ENCODE results near the gene XAB2.

The XAB2 gene

DNA sequence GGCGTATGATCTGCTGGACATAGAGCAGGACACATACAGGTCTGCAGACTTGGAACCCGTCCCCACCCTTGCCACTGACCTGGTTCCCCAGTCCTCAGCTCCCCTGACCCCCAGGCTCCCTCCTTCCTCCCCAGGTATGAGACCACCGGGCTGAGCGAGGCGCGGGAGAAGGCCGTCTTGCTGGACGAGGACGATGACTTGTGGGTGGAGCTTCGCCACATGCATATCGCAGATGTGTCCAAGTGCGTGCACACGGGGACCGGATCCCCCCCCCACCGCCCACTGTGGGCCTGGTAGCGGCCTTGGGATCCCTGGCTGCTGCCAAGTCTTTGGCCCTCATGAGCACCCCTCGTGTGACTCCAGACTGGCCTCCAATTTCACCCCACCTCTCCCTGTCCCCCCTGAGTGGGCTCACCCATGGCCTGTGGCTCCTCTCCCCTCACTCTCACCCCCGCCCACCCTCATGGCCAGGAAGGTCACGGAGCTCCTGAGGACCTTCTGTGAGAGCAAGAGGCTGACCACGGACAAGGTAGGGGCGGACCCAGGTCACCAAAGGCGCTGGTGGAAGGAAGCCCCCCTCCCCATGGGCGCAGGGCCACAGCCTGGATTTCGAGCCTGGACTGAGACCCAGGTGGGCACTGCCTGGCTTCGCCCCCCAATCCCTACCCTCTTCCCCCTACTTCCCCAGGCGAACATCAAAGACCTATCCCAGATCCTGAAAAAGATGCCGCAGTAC, 13.1 kb upstream of the XAB2 start (continued):
- TF ChIP-seq, protein P1, sequence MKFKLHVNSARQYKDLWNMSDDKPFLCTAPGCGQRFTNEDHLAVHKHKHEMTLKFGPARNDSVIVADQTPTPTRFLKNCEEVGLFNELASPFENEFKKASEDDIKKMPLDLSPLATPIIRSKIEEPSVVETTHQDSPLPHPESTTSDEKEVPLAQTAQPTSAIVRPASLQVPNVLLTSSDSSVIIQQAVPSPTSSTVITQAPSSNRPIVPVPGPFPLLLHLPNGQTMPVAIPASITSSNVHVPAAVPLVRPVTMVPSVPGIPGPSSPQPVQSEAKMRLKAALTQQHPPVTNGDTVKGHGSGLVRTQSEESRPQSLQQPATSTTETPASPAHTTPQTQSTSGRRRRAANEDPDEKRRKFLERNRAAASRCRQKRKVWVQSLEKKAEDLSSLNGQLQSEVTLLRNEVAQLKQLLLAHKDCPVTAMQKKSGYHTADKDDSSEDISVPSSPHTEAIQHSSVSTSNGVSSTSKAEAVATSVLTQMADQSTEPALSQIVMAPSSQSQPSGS (tag by site-specific recombination; IDR thresholded peaks at IDR 0.05; ENCODE audit: low read depth) = no peak
- no peak for TF ChIP-seq ZNF701 (tag by site-specific recombination; IDR thresholded peaks at IDR 0.05)
- no peak for TF ChIP-seq ZNF350 (tag by site-specific recombination; IDR thresholded peaks at IDR 0.05)

GRCh38 chr19:7641290-7642276, 12.2 kb upstream of the XAB2 start:
- no peaks in the 10 kb centered on the region for H3K9me3 ChIP-seq (ENCODE audit: control insufficient read depth, insufficient read depth, low read depth, low read length)
- TF ChIP-seq MYNN (tag by site-specific recombination; IDR thresholded peaks at IDR 0.05; ENCODE audit: borderline replicate concordance) = no peak
- TF ChIP-seq ZNF785 (tag by site-specific recombination; IDR thresholded peaks at IDR 0.05) = no peak
- no peak for TF ChIP-seq ZNF548 (tag by site-specific recombination; IDR thresholded peaks at IDR 0.05)
- TF ChIP-seq ZNF175 (tag by site-specific recombination; IDR thresholded peaks at IDR 0.05) = no peak
- no peak for TF ChIP-seq ZNF510 (tag by site-specific recombination; IDR thresholded peaks at IDR 0.05; ENCODE audit: insufficient replicate concordance)
- no peak for TF ChIP-seq ZNF629 (tag by site-specific recombination; IDR thresholded peaks at IDR 0.05)
- no peak for TF ChIP-seq ZNF514 (tag by site-specific recombination; IDR thresholded peaks at IDR 0.05)
- H3K4me3 ChIP-seq (ENCODE audit: low read depth, low read length) = no peak overlapping the region
- H3K4me1 ChIP-seq (ENCODE audit: control insufficient read depth, insufficient read depth, low read length) = no peaks in the 10 kb centered on the region
- H3K36me3 ChIP-seq (ENCODE audit: control insufficient read depth in 2 of 2, insufficient read depth in 1 of 2, low read length in 2 of 2) = peaks cover 7 to 17% of the 10 kb centered on the region in 2 experiments; a peak in 2 of 3 replicates
- ChIA-PET POLR2A (interaction anchor here (0.5 to 0.6 kb wide), 2 partner anchors 22 to 76 kb away, joined by 3 to 5 read pairs; no protein-coding TSS in a partner anchor), CTCF (interaction anchor here (0.6 to 1.3 kb wide), 6 partner anchors 11 to 542 kb away, joined by 3 to 5 read pairs (median 4); no protein-coding TSS in a partner anchor)
- H3K27ac ChIP-seq (ENCODE audit: extremely low read depth, low read depth, low read length) = no peak overlapping the region

- Histone ChIP-seq H3K27ac (ENCODE audit: extremely low read depth, low read depth, low read length) (no peak overlapping the region), H3K36me3 (ENCODE audit: control insufficient read depth in 2 of 2, insufficient read depth in 1 of 2, low read length in 2 of 2) (peaks cover 7 to 17% of the 10 kb centered on the region in 2 experiments; a peak in 2 of 3 replicates), H3K4me3 (ENCODE audit: low read depth, low read length) (no peak overlapping the region), H3K9me3 (ENCODE audit: control insufficient read depth, insufficient read depth, low read depth, low read length) (no peaks in the 10 kb centered on the region), H3K4me1 (ENCODE audit: control insufficient read depth, insufficient read depth, low read length) (no peaks in the 10 kb centered on the region)
- TF ChIP-seq ZBTB1 (tag by site-specific recombination; IDR thresholded peaks at IDR 0.05) = no peak
- no peak for TF ChIP-seq ZNF423 (tag by site-specific recombination; IDR thresholded peaks at IDR 0.05)
- TF ChIP-seq ZNF660 (tag by site-specific recombination; IDR thresholded peaks at IDR 0.05) = no peak
- no peak for TF ChIP-seq ZNF146 (tag by site-specific recombination; IDR thresholded peaks at IDR 0.05)
- no peak for TF ChIP-seq ZSCAN23 (tag by site-specific recombination; IDR thresholded peaks at IDR 0.05)
- TF ChIP-seq ZSCAN30 (tag by site-specific recombination; IDR thresholded peaks at IDR 0.05) = no peak
- no peak for TF ChIP-seq ZNF626 (tag by site-specific recombination; IDR thresholded peaks at IDR 0.05)
- TF ChIP-seq, protein P2, sequence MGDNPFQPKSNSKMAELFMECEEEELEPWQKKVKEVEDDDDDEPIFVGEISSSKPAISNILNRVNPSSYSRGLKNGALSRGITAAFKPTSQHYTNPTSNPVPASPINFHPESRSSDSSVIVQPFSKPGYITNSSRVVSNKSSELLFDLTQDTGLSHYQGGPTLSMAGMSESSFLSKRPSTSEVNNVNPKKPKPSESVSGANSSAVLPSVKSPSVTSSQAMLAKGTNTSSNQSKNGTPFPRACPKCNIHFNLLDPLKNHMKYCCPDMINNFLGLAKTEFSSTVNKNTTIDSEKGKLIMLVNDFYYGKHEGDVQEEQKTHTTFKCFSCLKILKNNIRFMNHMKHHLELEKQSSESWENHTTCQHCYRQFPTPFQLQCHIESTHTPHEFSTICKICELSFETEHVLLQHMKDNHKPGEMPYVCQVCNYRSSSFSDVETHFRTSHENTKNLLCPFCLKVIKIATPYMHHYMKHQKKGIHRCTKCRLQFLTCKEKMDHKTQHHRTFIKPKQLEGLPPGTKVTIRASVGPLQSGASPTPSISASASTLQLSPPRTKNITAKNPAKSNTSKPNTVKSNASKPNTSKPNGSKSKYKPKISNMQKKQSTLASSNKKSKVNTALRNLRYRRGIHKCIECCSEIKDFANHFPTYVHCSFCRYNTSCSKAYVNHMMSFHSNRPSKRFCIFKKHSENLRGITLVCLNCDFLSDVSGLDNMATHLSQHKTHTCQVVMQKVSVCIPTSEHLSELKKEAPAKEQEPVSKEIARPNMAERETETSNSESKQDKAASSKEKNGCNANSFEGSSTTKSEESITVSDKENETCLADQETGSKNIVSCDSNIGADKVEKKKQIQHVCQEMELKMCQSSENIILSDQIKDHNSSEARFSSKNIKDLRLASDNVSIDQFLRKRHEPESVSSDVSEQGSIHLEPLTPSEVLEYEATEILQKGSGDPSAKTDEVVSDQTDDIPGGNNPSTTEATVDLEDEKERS (tag by site-specific recombination; IDR thresholded peaks at IDR 0.05) = no peak
- no peak for TF ChIP-seq ZNF645 (tag by site-specific recombination; IDR thresholded peaks at IDR 0.05)
- no peak for TF ChIP-seq ZNF10 (tag by site-specific recombination; IDR thresholded peaks at IDR 0.05)
- no peak for TF ChIP-seq ZNF677 (tag by site-specific recombination; IDR thresholded peaks at IDR 0.05)
- TF ChIP-seq, protein P3, sequence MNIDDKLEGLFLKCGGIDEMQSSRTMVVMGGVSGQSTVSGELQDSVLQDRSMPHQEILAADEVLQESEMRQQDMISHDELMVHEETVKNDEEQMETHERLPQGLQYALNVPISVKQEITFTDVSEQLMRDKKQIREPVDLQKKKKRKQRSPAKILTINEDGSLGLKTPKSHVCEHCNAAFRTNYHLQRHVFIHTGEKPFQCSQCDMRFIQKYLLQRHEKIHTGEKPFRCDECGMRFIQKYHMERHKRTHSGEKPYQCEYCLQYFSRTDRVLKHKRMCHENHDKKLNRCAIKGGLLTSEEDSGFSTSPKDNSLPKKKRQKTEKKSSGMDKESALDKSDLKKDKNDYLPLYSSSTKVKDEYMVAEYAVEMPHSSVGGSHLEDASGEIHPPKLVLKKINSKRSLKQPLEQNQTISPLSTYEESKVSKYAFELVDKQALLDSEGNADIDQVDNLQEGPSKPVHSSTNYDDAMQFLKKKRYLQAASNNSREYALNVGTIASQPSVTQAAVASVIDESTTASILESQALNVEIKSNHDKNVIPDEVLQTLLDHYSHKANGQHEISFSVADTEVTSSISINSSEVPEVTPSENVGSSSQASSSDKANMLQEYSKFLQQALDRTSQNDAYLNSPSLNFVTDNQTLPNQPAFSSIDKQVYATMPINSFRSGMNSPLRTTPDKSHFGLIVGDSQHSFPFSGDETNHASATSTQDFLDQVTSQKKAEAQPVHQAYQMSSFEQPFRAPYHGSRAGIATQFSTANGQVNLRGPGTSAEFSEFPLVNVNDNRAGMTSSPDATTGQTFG (tag by site-specific recombination; IDR thresholded peaks at IDR 0.05; ENCODE audit: borderline replicate concordance) = no peak
- ChIA-PET CTCF (interaction anchor here (0.6 to 0.9 kb wide), 3 partner anchors 39 to 72 kb away, joined by 3 to 4 read pairs (median 3); no protein-coding TSS in a partner anchor), POLR2A (interaction anchor here (0.6 kb wide), 1 partner anchor 22 kb away, joined by 3 read pairs; no protein-coding TSS in a partner anchor)
Measured at GRCh38 chr19:7640803-7641202, 11.5 kb upstream of the XAB2 start.

All from HEK293 (cell line).